CD4-positive, alpha-beta T cell treated with Interleukin-4 for 1 hour (primary cell): ENCODE measurements around the gene ZFX.
"Not testable (repeated sequence)": the region's sequence is repeated elsewhere in the genome, so short reads cannot be mapped to it uniquely, and the experiment has no call there.

Experiments
- DNase-seq, 2 donors: peaks; one replicate each; pipeline ENCODE4 v3.0.0-alpha.2; 2020 to 2022

Gene ZFX

GRCh38 chrX:24153178-24153795 lies 3.8 kb downstream of the ZFX start:
- no peak for DNase-seq

GRCh38 chrX:24153796-24154189 lies 4.3 kb downstream of the ZFX start:
- no peak for DNase-seq

DNA sequence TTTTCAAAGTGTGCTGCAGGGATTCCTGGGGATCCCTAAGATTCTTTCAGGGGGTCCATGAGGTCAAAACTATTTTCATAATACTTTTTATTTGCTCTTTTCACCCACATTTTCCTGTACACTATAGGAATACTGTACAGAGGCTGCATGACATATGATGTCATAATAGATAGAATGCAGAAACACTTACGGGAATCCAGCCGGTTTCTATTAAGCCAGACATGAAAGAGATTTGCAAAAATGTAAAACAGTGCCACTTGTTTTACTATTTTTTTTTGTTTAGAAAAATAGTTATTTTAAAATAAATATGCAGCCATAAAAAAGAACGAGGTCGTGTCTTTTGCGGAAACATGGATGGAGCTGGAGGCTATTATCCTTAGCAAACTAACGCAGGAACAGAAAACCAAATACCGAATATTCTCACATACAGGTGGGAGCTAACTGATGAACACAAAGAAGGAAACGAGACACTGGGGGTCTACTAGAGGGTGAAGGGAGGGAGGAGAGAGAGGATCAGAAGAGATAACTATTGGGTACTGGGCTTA lies 5.0 kb downstream of the ZFX start:
- DNase-seq = no peak

DNA sequence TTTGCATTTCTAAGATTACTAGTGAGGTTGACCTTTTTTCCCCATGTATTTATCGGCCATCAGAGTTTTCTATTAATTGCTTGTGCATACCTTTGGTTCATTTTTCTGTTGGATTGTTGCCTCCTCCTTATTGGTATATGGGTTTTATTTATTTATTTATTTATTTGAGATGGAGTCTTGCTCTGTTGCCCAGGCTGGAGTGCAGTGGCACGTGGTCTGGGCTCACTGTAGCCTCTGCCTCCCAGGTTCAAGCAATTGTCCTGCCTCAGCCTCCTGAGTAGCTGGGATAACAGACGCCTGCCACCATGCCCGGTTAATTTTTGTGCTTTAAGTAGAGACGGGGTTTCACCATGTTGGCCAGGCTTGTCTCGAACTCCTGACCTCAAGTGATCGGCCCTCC lies 6.2 kb downstream of the ZFX start:
- DNase-seq = not testable (repeated sequence)

DNA sequence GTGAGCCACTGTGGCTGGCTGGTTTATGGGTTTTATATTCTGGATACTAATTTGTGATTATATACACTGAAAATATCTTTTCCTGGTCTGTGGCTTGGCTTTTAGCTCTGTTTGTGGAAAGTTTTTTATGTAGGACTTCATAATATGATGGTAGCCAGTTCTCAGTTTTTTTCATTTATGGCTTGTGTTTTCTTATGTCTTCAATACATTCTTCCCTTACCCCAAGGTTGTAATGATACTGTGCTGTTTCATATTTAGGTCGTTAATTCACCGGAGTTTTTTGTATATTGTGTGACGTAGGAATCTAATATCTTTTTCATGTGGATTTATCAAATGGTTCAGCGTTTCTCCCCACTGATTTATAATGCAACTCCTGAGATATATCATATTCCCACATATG lies 6.6 kb downstream of the ZFX start:
- DNase-seq = no peak

DNA sequence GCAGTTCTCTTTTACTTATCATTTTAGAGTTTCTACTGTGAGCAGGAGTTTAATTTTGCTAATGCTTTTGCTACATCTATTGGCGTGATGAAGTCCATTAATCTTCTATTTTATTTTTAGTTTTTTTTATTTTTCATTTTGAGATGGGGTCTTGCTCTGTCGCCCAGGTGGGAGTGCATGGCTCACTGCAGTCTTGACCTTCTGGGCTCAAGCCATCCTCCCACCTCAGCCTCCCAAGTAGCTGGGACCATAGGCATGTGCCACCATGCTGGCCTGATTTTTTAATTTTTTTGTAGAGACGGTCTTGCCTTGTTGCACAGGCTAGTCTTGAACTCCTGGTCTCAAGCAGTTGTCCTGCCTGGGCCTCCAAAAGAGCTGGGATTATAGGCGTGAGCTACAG lies 9.4 kb downstream of the ZFX start:
- no peak for DNase-seq

- no peak for DNase-seq
Measured at GRCh38 chrX:24166078-24166477, 16.5 kb downstream of the ZFX start.

GRCh38 chrX:24167719-24168472 lies 18.4 kb downstream of the ZFX start:
- DNase-seq = no peak

DNA sequence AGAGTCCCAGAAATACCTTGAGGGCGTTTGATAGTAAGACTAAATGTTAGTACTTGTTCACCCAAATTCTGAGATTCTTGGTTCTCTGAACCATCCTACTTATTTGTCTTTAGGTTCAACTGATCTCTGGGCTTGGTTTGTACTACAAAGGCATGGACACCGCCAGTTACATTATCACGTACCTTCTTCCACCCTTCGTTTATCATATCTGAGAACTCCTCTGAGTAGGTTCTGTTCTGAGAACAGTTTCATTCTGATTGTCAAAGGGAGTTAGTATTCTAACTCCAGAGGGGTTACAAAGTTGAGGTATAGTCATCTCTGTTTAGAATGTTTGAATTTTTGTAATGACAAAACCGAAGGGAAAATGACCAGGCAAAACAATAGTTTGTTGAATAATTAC lies 19.3 kb downstream of the ZFX start:
- DNase-seq = no peak

GRCh38 chrX:24169211-24169610 lies 19.7 kb downstream of the ZFX start:
- DNase-seq = no peak

GRCh38 chrX:24173115-24173847 lies 23.8 kb downstream of the ZFX start:
- DNase-seq = no peak

DNA sequence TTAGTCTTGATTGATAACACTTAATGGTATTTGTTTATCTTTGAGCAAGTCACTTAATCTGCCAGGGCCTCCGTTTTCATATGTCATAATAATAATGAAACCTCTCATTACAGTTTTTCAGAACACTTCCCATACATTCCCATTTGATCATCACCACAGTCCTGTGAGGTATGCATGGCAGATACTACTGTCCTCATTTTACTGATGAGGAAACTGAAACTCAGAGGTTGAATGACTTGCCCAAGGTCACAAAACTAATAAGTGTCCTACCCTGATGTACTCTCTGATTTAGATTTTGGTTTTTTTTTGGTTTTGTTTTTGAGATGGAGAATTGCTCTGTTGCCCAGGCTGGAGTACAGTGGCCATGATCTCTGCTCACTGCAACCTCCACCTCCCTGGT lies 25.7 kb downstream of the ZFX start:
- no peak for DNase-seq

- DNase-seq = no peak
Measured at GRCh38 chrX:24178441-24178840, 28.9 kb downstream of the ZFX start.

DNA sequence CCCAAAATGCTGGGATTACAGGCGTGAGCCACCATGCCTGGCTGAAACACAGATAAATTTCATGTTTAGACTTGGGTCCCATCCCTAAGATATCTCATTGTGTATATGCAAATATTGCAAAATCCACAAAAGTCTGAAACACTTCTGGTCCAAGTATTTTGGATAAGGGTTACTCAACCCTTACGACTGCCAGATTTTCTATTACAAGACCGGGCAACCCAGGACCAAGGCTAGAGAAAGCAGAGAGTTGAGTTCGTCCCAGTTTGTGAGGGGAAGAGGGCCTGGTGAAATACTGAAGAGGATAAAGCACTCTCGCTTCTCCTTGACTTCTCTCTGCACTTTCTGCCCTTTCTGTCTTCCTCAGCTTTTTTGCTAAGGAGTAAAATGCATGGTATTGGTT lies 34.5 kb downstream of the ZFX start:
- DNase-seq = no peak

GRCh38 chrX:24186483-24186882 lies 37.0 kb downstream of the ZFX start:
- no peak for DNase-seq

DNA sequence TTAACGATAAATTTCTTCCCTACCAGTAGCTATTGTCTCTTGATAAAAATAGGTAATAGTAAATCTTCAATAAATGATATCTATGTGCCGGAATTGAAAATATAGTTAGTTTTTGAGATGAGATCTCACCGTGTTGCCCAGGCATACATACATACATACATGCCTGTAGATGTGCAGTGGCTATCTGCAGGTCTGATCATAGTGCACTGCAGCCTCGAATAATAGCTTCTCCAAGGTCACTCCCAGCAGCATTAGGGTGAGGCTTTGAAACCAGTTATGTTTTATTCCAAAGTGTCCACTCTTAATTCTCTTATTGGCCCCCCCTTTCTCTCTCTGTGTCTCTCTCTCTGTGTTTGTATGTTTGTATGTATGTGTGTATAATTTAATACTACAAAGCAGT lies 37.5 kb downstream of the ZFX start:
- no peak for DNase-seq

DNA sequence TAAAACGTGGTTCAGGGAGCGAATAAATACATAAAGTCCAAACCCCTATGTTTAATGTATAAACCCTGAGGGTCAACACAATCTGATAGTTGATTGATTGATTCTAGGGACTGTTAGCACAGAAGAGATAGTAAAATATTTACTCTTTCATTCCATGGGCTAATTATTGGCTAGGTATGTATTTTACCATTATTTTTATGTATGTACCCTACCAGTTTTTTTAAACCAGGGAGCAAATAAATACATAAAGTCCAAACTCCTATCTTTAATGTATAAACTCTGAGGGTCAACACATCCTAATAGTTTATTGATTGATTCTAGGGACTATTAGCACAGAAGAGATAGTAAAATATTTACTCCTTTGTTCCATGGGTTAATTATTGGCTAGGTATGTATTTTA lies 40.0 kb downstream of the ZFX start:
- DNase-seq = no peak

DNA sequence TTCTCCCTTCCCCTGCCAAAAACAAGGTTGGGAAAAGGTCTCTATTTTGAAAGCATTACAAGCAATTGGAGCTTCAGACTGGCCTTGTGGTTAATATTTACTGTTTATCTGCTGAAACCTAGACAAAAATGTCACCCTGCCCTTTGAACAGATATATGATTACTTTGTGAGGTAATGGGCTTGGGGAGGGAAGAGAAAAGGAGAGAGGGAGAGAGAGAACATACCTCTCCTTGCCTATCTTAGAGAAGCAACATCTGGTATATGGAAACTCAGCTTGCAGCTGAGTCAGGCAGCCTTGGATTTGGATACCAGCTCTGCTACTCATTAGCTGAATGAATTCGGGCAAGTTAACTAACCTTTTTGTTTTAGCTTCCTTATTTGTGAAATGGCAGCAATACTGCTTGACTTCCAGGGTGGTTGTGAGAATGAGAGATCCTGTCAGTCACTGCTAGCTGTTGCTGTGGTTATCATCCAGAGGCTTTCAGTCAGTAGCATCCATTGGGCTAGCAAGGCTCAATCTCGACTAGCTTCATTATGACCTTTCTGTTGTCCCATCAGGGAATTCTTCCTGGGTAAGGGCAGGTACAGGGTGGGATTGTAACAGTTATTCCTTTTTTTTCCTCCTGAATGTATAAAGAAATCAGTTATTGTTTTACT lies 41.1 kb downstream of the ZFX start:
- no peak for DNase-seq

GRCh38 chrX:24196509-24196908 lies 47.0 kb downstream of the ZFX start:
- no peak for DNase-seq

GRCh38 chrX:24198101-24198500 lies 48.6 kb downstream of the ZFX start:
- no peak for DNase-seq

- DNase-seq = no peak
Measured at GRCh38 chrX:24200133-24200532, 50.6 kb downstream of the ZFX start.

GRCh38 chrX:24201216-24201615 lies 51.7 kb downstream of the ZFX start:
- DNase-seq = no peak

DNA sequence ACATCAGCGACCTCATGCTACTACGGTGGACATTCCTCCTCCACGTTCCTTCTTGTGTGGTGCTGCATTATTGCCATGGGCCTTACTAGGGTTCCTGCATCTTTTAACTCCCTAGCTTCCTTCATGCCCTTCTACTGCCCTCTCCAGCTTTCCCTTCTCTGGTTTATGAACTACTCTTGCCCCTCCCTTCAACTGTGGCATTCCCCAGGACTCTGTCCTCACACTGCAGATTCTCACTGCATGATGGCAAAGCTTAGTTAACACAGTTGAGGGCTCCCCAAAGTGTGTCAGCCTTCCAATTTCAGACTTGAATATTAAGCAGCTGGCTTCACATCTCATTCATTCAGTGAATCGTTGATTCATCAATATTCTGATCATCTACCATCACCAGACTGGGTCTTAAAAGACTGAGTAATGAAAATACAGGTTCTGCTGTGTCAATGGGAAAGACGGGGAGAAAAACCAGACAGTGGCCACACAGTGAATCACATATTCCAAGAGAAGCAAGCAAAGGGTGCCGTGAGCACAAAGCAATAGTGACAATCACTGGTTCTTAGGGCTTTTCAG lies 53.0 kb downstream of the ZFX start:
- DNase-seq = no peak
